NCI-H82 treated with DMSO at 0.1 percent for 48 hours (cell line): ENCODE results near the gene CIART.

Experiments used
- DNase-seq: peaks from one replicate; lab custom pipeline; 2025; ENCODE audit not compliant: unreplicated experiment; lab: John Stamatoyannopoulos, UW

The CIART gene

DNA sequence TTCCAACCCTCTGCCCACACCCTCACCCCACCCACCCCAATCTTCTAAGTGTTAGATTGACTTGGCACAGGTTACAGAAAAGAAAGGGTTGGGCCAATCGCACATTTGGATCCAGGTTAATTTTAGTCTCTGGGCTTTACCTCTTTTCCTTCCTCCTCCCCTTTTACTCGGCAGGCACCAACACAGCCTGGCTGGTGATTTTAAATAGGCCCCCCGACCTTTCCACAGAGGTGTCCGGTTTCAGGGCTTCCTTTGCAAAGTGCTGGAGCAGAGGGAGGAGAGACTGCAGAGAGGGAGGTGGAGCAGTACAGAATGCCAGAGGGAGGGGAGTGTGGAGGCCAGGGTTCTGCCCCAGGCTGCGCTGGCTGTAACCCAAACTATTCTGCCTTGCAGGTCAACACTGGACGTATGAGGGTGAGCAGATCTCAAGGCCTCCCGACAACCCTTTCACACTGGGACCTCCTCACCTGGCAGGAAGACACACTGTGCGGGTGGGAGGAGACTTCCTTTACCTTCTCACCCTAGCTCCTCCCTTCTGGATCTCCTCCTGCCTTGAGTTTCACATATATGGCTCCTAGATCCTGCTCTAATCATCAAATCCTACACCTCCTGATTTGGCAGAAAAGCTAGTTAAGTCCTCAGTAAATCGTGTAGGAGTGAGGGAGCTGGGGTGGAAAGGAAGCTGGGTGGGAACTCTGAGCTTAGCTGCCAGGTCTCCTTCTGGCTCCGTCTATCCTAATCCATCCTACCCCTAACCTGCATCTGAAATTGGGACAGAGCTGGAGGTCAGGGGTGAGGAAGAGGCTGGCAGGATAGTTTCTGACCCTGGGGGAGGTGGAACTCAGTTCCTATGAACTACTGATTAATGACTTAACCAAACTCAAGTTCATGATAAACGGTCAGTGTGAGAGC is 22.3 kb upstream of the CIART start:
- DNase-seq, result no peak

DNA sequence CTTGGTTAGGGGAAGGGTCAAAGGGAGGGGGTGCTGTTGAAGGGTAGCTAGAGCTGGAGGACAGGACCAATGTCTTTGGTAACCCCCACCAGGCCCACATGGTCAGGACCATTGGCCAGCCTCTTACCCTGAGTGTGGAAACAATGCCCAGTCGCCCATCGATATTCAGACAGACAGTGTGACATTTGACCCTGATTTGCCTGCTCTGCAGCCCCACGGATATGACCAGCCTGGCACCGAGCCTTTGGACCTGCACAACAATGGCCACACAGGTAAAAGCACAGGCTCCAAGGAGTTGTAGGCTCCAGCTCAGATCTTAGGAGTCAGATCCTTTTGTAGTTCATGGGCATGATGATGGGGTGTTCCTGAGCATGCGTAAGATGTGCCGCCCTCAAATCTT is 21.0 kb upstream of the CIART start:
- no peak for DNase-seq

DNA sequence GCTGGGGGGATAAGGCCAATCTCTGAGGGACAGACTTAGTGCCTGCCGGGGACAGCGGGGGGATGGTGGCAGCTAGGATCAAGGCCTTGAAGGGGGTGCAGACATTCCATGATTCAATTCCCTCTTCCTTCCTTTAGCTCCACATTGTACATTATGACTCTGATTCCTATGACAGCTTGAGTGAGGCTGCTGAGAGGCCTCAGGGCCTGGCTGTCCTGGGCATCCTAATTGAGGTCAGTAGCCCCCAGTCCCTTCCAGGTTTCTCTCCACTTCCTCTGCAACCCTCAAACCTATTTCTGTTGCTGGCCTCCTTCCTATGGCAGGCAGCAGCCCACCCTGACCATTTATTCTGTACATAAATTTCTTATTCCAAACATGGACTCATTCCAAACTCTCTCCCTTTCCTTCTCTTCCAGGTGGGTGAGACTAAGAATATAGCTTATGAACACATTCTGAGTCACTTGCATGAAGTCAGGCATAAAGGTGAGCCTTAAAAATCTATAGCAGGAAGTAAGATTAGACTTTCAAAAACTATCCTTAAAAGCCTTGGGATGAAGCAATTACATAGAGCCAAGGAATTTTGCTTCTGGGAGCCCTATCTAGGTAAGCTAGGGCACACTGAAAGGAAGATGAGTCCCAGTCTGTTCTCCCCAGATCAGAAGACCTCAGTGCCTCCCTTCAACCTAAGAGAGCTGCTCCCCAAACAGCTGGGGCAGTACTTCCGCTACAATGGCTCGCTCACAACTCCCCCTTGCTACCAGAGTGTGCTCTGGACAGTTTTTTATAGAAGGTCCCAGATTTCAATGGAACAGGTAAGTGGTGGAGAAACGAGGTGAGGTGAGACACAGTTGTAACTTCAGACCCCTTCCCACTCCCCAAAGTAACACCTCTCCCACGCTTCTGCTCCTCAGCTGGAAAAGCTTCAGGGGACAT is 19.7 kb upstream of the CIART start:
- no peak for DNase-seq

DNA sequence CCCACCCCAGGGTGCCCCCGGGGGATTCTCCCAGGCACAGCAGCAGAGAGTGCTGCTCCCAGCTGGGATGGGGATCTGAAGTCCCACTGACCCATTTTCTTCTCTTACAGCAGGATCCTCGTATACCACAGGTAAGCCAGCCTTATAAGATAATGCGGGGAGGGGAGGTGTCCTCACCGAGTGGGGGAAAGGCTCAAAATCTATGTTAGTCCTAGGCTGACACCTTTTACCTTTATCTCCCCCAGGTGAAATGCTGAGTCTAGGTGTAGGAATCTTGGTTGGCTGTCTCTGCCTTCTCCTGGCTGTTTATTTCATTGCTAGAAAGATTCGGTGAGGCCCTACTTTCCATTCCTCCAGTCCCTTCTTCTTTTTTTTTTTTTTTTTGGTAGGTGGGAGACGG is 18.8 kb upstream of the CIART start:
- no peak for DNase-seq

DNA sequence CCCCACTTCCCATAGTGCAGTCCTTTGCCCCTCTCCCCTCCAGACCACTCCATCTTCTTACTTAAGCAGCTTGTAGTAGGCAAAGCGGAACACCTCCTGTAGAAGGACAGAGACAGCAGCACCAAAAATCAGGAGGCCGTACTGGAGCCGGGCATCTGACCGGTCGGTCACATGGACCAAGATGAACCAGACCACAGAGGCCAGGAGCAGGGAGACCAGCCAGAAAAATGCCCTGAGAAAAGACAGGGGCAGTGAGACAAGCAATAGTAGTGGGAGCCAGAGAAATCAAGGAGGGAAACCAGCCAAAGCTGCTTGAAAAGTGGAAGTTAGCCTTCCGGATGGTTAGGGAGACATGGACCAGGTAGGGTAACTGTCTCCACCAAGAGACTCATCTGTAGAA is 14.5 kb upstream of the CIART start:
- DNase-seq, result no peak

DNA sequence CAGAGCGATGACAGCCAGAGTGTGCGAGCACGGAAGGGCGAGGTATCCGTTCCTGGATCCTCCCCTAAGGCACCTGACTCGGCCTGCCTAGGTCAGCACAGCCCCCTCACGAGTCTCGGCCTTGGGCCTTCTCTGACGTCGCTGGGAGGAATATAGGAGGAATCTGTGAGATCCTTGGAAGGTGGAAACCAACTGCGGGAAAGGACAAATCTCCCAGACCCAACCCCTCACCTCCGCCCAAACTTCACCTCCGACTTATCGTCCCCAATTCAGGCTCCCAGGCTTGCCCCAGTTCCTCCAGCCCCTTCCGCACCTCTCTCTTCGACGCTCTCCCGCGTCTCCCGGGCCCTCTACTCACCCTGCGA is 14.0 kb upstream of the CIART start:
- DNase-seq, result no peak

DNA sequence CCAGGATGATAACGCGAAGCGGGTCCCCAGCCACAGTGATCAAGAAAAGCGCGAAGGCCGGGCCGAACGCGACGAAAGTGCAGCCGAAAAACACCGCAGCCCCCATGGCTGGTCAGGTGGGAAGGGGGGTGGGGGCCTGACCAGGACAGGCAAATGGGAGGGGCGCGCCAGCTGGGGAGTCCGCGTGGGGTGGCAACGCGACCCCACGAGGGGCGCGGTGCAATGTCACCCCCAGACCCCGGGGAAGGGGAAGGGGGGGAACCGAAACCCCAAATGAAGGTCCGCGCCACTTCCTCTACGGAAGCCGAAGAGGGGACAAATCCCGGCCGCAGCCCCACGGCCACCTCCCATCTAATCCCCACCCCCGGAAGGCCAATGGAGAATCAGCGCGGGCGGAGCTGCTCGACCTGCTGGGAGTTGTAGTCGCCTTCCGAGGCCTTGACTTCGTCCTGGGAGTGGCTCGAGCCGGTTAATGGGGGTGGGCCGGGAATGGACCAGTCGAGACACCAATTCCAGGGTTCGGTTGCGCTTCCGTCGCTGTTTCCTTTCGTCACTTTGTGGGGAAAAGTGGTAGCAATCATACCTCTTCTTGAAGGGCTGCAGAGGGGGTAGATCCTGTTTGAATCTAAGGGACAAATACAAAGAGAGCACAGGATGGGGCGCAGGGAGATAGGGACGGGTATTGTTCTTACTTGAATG is 13.5 kb upstream of the CIART start, which contains the start of gene APH1A:
APH1A (minus strand) TSS at position 312 of the 699 bp plus-strand sequence; CDS start at position 106, 206 bp downstream.
- DNase-seq, result peak; percentile 94

DNA sequence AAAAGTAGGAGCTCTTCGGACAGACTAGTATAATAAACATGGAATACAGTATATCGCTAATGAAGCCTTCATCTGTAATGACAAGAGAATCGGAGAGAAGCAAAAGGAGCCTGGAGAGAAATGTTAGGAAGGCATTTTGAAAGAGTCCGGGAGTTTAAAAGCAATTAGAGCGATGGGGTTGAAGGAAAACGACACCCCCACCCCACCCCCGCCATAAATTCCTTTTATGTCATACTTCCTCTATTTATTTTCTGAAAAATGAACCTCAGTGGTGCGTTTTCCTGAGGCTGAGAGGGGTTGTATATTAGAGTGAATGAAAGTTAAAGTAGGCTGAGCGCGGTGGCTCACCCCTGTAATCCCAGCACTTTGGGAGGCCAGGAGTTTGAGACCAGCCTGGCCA is 12.9 kb upstream of the CIART start:
- DNase-seq, result no peak

DNA sequence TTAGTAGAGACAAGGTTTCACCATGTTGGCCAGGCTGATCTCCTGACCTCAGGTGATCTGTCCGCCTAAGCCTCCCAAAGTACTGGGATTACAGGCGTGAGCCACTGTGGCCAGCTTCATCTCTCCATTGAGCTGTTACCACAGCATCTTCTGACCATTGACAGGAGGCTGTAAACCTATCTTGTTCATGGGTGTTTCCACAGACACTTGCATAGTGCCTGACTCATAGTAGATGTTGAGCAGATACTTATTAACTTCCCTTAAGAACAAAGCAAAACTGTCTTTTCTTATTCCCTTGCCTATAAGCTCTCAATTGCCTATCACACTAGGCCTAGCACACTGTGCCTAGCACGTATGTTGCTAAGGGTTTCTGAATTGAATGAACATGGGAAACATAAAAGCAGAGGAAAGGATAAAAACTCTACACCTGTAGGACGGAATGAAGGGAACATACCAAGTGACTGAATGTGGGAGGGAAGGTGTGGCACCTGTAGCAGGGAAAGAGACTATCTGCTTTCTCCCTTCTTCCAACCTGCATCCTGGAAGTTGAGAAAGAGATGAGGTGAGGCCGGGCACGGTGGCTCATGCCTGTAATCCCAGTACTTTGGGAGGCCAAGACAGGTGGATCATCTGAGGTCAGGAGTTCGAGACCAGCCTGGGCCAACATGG is 10.9 kb upstream of the CIART start:
- DNase-seq, result no peak

DNA sequence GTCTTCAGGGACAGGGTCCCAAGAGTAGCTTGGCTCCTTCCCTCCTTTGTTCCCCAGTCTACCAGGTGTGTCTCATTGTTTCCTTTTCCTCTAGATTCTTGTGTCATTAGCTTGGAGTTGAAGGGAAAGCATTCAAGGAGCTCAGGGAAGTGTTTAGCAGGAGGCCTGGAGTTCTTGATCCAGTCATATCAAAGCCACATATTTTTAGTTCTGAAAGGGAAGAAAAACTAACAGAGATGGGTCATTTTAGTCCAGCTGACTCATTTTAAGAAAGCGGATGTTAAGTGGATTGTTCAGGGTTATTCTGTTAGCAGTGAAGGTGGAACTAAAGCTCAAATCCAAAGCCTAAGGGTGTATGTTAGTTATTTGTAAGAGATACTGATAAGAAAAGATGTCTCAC is 9.0 kb upstream of the CIART start:
- DNase-seq, result no peak

DNA sequence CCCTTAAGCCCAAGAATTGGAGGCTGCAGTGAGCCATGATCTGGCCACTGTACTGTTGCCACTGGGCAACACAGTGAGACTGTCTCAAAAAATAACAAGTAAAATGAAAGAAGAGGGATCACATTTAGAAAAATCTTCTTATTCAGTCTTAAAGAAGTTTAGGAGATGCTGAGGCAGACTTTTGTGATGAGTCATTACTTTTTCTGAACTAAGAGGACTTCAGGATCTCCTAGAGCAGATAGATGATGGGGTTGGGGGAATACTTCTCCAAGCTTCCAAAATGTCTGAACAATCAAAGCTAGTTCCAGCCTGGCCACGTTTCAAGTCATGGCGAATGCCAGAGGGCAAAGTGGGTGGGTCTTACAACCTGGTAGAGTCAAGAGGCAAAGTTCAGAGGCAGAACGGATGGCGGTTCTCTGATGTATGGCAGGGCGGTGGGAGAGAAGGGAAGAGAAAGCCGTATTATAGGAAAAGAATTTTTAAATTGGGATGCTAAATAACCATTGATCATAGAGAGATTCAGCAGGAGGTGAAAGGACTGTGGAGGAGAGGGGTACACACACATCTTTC is 2.1 kb upstream of the CIART start:
- DNase-seq, result no peak

DNA sequence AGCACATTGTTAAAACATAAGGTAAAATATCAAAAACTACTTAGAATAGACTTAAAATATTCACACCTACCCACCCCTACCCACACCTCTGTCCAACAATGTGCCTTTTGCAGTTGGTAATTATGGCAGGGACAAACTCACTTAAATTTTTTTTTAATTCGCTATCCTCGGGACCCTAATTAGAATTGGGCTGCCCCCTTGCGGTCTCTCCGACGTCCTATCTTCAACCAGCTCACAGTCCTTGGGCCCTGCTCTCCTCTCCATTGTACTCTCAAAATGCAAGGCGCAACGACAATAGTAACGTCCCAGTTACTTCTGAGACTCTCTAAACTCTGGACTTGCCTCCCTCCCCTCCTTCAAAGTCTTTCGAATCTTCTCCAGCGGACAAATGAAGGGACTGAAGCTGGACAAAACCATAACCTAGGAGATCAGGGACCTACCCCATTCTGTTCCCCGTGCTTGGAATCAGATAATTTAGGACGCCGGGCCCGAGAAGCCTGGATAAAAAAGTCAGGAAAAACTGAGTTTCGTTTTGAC is 1.1 kb upstream of the CIART start:
- peak; percentile 69 for DNase-seq

DNA sequence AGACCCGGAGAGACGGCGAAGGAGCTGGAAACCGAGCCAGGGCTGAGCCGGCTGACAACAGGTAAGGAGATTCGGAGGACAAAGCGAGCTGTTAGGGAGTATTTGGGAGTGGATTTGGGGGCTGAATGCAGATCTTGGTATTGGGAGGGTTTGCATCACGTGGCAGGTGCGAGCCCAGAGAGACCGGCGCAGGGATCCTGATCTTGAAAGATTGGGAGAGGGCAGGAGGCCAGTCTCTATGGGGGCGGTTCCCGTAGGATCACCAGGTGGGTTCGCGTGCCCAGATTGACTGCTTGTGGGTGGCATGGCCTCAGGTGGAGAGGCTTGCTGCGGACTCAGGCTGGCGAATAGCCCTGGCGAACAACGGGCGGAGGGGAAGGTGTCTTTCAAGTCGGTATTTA is 204 bp downstream of the CIART start:
- no peak for DNase-seq

DNA sequence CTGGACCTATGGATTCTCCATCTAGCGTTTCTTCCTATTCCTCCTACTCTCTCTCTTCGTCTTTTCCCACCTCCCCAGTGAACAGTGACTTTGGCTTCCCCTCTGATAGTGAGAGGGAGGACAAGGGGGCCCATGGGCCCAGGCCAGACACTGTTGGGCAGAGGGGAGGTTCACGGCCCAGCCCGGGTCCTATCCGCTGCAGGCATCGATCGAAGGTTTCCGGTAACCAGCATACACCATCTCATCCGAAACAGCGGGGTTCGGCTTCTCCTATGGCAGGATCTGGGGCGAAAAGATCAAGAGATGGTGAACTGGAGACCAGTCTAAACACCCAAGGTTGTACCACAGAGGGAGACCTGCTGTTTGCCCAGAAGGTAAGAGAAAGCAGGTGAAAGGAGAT is 906 bp downstream of the CIART start:
- no peak for DNase-seq

DNA sequence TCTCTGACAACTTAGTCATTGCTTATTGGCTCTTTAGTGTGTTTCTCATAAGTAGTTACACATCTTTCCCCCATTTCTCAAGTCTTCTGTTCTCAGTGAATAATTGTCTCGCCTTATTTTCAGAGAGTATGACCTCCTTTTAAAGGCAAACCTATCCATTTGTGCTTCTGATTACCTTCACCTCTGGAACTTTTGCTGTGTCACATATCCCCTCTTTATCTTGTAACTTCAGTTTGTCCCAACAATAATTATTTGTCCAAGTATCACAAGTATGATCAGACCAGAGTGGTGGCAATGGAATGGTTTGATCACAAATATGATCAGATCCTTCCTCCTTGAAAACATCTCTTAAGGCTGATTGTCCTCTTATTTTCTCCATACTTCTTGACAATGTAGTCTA is 6.0 kb downstream of the CIART start:
- no peak for DNase-seq

DNA sequence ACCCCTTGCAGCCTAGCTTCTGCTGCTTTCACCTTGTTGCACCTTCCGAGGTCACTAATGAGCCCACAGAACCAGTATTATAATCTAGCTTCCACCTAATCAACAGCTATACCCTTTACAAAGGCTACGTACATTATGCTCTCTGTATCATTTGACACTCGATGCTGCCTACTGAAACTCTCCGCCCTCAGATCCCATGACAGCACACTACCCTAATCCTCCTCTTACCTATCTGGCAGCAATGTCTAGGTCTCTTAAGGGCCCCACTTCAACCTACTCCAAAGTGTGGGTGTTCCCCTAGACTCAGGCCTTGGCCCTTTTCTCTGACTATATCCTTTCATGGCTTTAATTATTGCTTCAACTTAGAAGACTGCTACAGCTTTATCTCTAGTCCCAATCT is 6.5 kb downstream of the CIART start:
- DNase-seq, result no peak

DNA sequence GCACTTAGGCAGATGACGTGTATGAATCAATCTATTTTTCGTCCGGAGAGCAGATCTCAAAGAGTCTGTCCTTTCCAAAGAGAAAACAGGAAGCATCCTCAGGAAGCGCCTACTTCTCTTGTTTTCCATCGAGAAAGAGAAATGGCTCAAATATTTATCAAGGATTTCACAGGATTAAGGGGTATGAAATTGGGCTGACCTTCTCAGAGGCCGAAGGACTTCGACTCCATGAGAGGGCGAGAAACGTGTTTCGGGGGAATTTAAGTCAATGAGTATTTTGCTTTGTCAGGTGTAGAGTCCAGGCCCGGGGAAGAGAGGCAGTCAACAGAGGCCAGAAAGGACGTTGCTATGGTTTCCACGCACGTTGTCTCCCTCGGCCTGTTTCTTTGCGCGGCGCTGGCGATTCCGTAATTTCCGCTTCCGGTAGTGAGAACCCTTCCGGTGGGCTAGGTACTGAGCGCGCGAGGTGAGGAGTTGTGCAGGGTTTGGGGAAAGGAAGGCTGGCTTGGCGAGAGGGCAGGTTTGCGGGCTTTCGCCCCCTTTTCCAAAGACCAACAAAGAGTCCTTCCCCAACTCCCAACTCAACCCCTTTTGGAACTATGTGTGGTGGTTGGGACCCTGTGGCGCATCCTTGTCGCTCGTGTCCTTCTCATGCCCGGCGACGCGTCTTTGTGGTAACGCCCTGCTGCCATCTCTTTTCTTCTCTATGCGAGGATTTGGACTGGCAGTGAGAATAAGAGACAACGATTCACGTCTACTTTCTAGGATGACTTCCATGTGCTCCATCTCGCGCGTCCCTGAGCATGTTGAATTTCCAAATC is 11.3 kb downstream of the CIART start, which contains the start of gene MRPS21:
MRPS21 (plus strand) TSS at position 429 of the 821 bp plus-strand sequence. CDS start 506 bp downstream, outside the sequence.
- peak; percentile 82 for DNase-seq

DNA sequence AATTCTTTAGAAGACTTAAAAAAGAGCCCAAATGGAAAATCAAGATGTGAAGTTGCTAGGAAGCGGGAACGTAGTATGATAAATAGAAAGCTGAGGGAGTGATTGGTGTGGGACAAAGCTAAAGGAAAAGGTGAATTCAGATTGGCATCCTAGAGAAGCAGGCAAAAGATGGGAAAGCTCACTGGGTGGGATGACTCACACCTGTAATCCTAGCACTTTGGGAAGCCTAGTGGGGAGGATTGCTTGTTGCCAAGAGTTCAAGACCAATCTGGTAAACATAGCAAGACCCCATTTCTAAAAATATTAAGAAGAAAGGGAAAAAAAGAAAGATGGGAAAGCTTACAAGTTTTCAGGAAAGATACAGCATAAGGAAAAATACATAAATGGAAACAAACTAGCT is 13.1 kb downstream of the CIART start:
- no peak for DNase-seq

DNA sequence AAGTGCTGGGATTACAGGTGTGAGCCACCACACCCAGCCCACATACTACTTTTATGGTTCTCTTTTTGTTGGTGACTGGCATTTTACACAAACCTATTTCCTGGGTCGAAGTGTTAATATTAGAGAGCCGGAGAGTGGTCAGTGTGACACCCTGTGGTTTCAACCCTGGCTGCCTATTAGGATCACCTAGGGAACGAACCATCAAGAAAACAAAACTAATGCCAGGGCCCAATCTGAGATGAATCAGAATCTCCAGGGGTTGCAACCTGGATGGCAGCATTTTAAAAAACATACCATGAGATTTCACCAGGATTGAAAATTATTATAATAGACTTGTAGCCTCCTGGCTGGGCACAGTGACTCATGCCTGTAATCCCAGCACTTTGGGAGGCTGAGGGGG is 17.4 kb downstream of the CIART start:
- no peak for DNase-seq
